A549 (cell line): Measurements from ENCODE around the gene VAPA. TPM values are rescaled to one million over a fixed set of nuclear protein-coding genes. Genes with fewer than 3 reads are reported as not detected.

Source experiments
- ATAC-seq, 2 experiments: fragments of 200-7000 bp in 1 of 2; fragments of >200 bp in 1 of 2; cut with Nextera tagmentation in 1 of 2; cut with Tn5 transposase in 1 of 2; 3 replicates each; pipeline versions ENCODE4 v1.8.0 to v1.9.1; 2018 to 2020; ENCODE audit warnings: mild to moderate bottlenecking in 1 of 2, moderate library complexity in 1 of 2
- CTCF ChIA-PET: fragments of 300-600 bp; sonication (Branson Sonifier 250); formaldehyde crosslinking; extraction: SDS; loops from one replicate; lab custom pipeline; 2021; ENCODE audit warnings: antibody characterized with exemption, inconsistent platforms; lab: Yijun Ruan, JAX
- POLR2A ChIA-PET: fragments of 350-600 bp; formaldehyde crosslinking; extraction: SDS; loops from one replicate; lab custom pipeline; 2021; ENCODE audit warnings: antibody characterized with exemption, inconsistent platforms; lab: Yijun Ruan, JAX
- DNase-seq, 2 experiments: peaks; one replicate each; pipeline versions ENCODE4 v3.0.0 to v3.0.0-alpha.2; 2011 to 2016; ENCODE audit warnings: low read depth in 1 of 2, low spot score in 1 of 2
- FAIRE-seq: peaks from 2 replicates; lab custom pipeline; 2011; peaks lifted over from hg19 to GRCh38; lab: Jason Lieb, UNC
- H3K27ac ChIP-seq, 2 experiments: fragments of >200 bp; sonication (Bioruptor Twin); formaldehyde crosslinking; 3 replicates each; pipeline ENCODE4 v1.5.1; 2016 to 2017
- H3K4me1 ChIP-seq: fragments of >200 bp; sonication (Bioruptor Twin); formaldehyde crosslinking; 3 replicates; pipeline ENCODE4 v1.6.1; 2016
- H3K4me2 ChIP-seq: fragments of >200 bp; sonication (Bioruptor Twin); formaldehyde crosslinking; 3 replicates; pipeline ENCODE4 v1.6.1; 2016
- H3K4me3 ChIP-seq: fragments of >200 bp; sonication (Bioruptor Twin); formaldehyde crosslinking; 3 replicates; pipeline ENCODE4 v1.5.1; 2016
- H3K9me3 ChIP-seq: fragments of >200 bp; sonication (Bioruptor Twin); formaldehyde crosslinking; 3 replicates; pipeline ENCODE4 v1.6.1; 2016
- BHLHE40 ChIP-seq: IDR thresholded peaks from 2 replicates; pipeline ENCODE4 v1.6.1; 2012; ENCODE audit warnings: low read depth, low read length, inconsistent platforms
- CBX2 ChIP-seq: fragments of 200-600 bp; sonication (generic); IDR thresholded peaks from 2 replicates; pipeline ENCODE4 v1.6.1; 2016; ENCODE audit warnings: low read depth, mild to moderate bottlenecking, borderline replicate concordance
- CBX8 ChIP-seq: fragments of 200-600 bp; sonication (generic); IDR thresholded peaks from 2 replicates; pipeline ENCODE4 v1.6.1; 2016
- CHD2 ChIP-seq: fragments of 150-350 bp; IDR thresholded peaks from 2 replicates; pipeline ENCODE4 v1.6.1; 2014; ENCODE audit warnings: low read length; ENCODE audit not compliant: partially characterized antibody
- EHMT2 ChIP-seq: fragments of 200-600 bp; sonication (generic); IDR thresholded peaks from 2 replicates; pipeline ENCODE4 v1.6.1; 2016; ENCODE audit warnings: antibody characterized with exemption, low read depth, mild to moderate bottlenecking, moderate library complexity
- FOSB ChIP-seq: fragments of 250-450 bp; sonication (Bioruptor Pico); IDR thresholded peaks from 2 replicates; pipeline ENCODE4 v1.5.0; 2020; ENCODE audit warnings: mild to moderate bottlenecking, moderate library complexity
- FOXS1 ChIP-seq: fragments of 250-450 bp; sonication (Bioruptor Pico); IDR thresholded peaks from 2 replicates; pipeline ENCODE4 v1.5.0; 2020; ENCODE audit warnings: mild to moderate bottlenecking, moderate library complexity
- HOXA7 ChIP-seq: fragments of 250-450 bp; sonication (Bioruptor Pico); IDR thresholded peaks from 2 replicates; pipeline ENCODE4 v1.5.0; 2020; ENCODE audit warnings: mild to moderate bottlenecking, moderate library complexity
- JUN ChIP-seq, 2 experiments: fragments of >200 bp; sonication (Bioruptor Twin); formaldehyde crosslinking; IDR thresholded peaks; 2 replicates in 1 of 2; 3 replicates in 1 of 2; pipeline ENCODE4 v1.6.1; 2016 to 2017
- MAFK ChIP-seq: fragments of 450-650 bp; IDR thresholded peaks from 2 replicates; pipeline ENCODE4 v1.6.1; 2014; ENCODE audit not compliant: partially characterized antibody
- MAZ ChIP-seq: fragments of 150-350 bp; IDR thresholded peaks from 2 replicates; pipeline ENCODE4 v1.6.1; 2014; ENCODE audit warnings: antibody characterized with exemption, low read depth, low read length, borderline replicate concordance
- NFE2L2 ChIP-seq: fragments of 150-350 bp; conservative IDR thresholded peaks from 2 replicates; pipeline ENCODE4 v1.6.1; 2014; ENCODE audit warnings: low read length
- PHF8 ChIP-seq: fragments of 200-600 bp; sonication (generic); IDR thresholded peaks from 2 replicates; pipeline ENCODE4 v1.6.1; 2016; ENCODE audit warnings: low read depth, mild to moderate bottlenecking, antibody characterized with exemption, moderate library complexity, borderline replicate concordance
- POLR2A ChIP-seq: IDR thresholded peaks from 2 replicates; pipeline ENCODE4 v1.6.1; 2012; ENCODE audit warnings: mild to moderate bottlenecking, low read length
- RARB ChIP-seq: fragments of 250-450 bp; sonication (Bioruptor Pico); IDR thresholded peaks from 2 replicates; pipeline ENCODE4 v1.8.0; 2021; ENCODE audit warnings: mild to moderate bottlenecking, moderate library complexity
- RCOR1 ChIP-seq: fragments of 150-350 bp; IDR thresholded peaks from 2 replicates; pipeline ENCODE4 v1.6.1; 2014; ENCODE audit warnings: antibody characterized with exemption, low read length, low read depth
- RFX5 ChIP-seq: fragments of 450-650 bp; IDR thresholded peaks from 2 replicates; pipeline ENCODE4 v1.7.1; 2014; ENCODE audit warnings: antibody characterized with exemption, mild to moderate bottlenecking, moderate library complexity
- RNF2 ChIP-seq: fragments of 200-600 bp; sonication (generic); IDR thresholded peaks from 2 replicates; pipeline ENCODE4 v1.6.1; 2016; ENCODE audit warnings: low read depth, mild to moderate bottlenecking, antibody characterized with exemption, moderate library complexity, borderline replicate concordance
- SMC3 ChIP-seq: fragments of >200 bp; sonication (Bioruptor Twin); formaldehyde crosslinking; IDR thresholded peaks from 3 replicates; pipeline ENCODE4 v1.6.1; 2018; ENCODE audit warnings: inconsistent platforms
- SREBF2 ChIP-seq: fragments of 450-650 bp; IDR thresholded peaks from 2 replicates; pipeline ENCODE4 v1.6.1; 2014; ENCODE audit warnings: mild to moderate bottlenecking, moderate library complexity
- TP53 ChIP-seq: fragments of 250-450 bp; sonication (Bioruptor Pico); IDR thresholded peaks from 2 replicates; pipeline ENCODE4 v1.5.0; 2021; ENCODE audit warnings: mild to moderate bottlenecking, moderate library complexity
- ZFP36 ChIP-seq: fragments of 450-650 bp; IDR thresholded peaks from 2 replicates; pipeline ENCODE4 v1.6.1; 2014; ENCODE audit warnings: borderline replicate concordance; ENCODE audit not compliant: partially characterized antibody
- ZNF302 ChIP-seq: fragments of 250-450 bp; sonication (Bioruptor Pico); IDR thresholded peaks from 2 replicates; pipeline ENCODE4 v1.9.0; 2021; ENCODE audit warnings: inconsistent platforms, mild to moderate bottlenecking, moderate library complexity
- WGBS: methylation state at CpG from one replicate; pipeline ENCODE4 v1.1.6; 2017; ENCODE audit errors: missing lambda C conversion rate; 5-methylcytosine and 5-hydroxymethylcytosine counted together
- polyA plus RNA-seq, 4 experiments: library from polyadenylated mRNA; depleted of rRNA in 3 of 4; stranded (reverse); fragments of >200 nt; fragmentation: RNase III in 1 of 4; extraction: RNeasy Plus Mini Kit Qiagen cat#74134 plus additional on column Dnase treatment in 1 of 4; gene quantifications; 2 replicates in 3 of 4; 3 replicates in 1 of 4; pipeline ENCODE4 v1.2.3, GENCODE V29; 2011 to 2017
- TF ChIP-seq, protein P1 (sequence below): fragments of >200 bp; sonication (Bioruptor Twin); formaldehyde crosslinking; IDR thresholded peaks from 3 replicates; pipeline ENCODE4 v1.6.1; 2016
- TF ChIP-seq, protein P2 (sequence below): IDR thresholded peaks from 2 replicates; pipeline ENCODE4 v1.6.1; 2012
- TF ChIP-seq, protein P3 (sequence below): fragments of 250-450 bp; sonication (Bioruptor Pico); IDR thresholded peaks from 2 replicates; pipeline ENCODE4 v1.5.0; 2020; ENCODE audit warnings: low read depth, mild to moderate bottlenecking, moderate library complexity
- TF ChIP-seq, protein P4 (sequence below): fragments of >200 bp; sonication (Bioruptor Twin); formaldehyde crosslinking; IDR thresholded peaks from 3 replicates; pipeline ENCODE4 v1.5.1; 2016
- TF ChIP-seq, protein P5 (sequence below): fragments of 150-350 bp; IDR thresholded peaks from 2 replicates; pipeline ENCODE4 v1.6.1; 2014; ENCODE audit warnings: low read depth, mild to moderate bottlenecking, low read length
- TF ChIP-seq, protein P6 (sequence below): IDR thresholded peaks from 2 replicates; pipeline ENCODE4 v1.6.1; 2012
- TF ChIP-seq, protein P7 (sequence below): IDR thresholded peaks from 2 replicates; pipeline ENCODE4 v1.6.1; 2012; ENCODE audit warnings: low read depth, borderline replicate concordance

Gene VAPA
- polyA plus RNA-seq, 2 of the 4 experiments (the other 2 are of a cell fraction), result 161 to 391 TPM

DNA sequence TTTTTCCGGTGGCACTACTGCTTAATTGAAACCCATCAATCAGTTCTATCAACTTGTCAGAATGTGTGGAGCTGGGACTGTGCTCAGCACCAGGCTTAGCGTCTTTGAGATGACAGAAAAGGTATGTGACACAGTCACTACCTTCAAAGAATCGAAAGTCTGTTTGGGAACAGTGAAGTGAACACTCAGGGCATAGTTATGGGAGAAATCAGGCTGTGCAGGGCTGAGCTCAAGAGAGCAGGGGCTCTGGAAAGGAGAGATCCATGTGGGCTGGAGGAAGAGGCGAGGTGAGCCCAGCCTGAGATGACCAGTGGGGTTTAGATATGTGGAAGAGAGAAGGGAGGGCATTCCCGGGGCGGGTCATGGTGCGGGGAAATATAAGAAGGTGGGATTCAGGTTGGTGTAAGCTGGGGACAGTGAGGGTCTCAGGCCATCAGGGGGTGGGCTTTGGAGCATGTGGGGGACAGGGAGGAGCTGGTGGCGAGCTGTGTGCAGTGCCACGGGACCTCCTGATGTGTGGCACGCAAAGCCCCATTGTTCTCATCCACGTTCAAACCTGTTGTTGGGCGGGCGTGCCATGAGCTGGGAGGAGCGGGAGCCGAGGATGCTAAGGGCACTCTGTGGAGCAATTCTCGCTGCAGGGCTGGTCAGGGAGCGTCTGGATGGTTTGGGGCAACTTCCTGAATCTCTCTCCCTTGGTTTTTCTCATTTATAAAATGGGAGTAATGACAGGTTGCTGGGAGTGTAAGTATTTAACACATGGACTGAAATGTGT lies 72.5 kb downstream of the VAPA start (continued):
- TF ChIP-seq, protein P1, sequence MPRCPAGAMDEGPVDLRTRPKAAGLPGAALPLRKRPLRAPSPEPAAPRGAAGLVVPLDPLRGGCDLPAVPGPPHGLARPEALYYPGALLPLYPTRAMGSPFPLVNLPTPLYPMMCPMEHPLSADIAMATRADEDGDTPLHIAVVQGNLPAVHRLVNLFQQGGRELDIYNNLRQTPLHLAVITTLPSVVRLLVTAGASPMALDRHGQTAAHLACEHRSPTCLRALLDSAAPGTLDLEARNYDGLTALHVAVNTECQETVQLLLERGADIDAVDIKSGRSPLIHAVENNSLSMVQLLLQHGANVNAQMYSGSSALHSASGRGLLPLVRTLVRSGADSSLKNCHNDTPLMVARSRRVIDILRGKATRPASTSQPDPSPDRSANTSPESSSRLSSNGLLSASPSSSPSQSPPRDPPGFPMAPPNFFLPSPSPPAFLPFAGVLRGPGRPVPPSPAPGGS, result no peak
- TF ChIP-seq PHF8 (no peak), FOSB (CRISPR knock-in tag) (no peak), CHD2 (no peak), CBX8 (no peak), JUN (IDR thresholded peaks at IDR 0.05) (no peak), ZNF302 (no peak), MAZ (no peak), CBX2 (no peak)
- TF ChIP-seq, protein P2, sequence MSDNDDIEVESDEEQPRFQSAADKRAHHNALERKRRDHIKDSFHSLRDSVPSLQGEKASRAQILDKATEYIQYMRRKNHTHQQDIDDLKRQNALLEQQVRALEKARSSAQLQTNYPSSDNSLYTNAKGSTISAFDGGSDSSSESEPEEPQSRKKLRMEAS, result no peak

DNA sequence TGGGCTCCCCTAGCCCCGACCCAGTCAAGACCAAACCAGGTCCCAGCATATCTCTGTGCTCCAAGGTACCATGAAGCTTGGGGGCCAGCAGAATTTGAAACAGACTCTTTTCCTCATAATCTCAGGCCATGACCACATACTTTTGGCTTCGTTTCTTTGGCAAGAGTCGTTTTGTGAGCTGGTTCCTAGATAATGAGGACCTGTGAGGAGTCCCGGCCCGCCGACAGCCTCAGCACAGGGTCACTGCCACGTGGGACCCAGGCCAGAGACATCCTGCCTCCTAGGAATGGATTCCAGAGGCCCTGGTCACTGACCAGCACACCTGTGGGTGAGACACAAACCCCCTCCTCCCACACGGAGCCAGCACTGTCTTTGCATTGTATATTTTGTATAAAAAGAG lies 73.5 kb downstream of the VAPA start:
- FAIRE-seq, result no peak

DNA sequence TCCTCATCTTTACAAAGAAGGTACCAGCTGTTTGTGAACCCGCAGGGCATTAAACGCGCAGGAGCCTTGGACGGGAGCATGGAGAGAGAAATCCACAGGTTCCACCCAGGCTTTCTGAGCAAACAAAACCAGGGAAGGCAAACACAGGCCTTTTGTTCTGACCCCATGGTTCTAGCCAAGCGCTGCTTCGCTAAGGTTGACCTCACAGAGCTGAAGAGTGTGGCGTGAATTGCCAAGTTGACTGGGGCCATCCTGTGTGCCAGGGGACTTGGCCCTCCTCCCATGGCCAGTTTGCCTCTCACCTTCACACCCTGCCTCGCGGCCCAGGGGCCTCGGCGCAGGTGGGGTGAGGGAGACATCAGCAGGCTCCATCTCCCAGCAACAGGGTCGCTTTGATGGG lies 74.1 kb downstream of the VAPA start:
- CTCF ChIA-PET, result interaction anchor here (0.7 kb wide), 1 partner anchor 16 kb away, joined by 3 read pairs; no protein-coding TSS in a partner anchor
- Histone ChIP-seq H3K27ac (no peak overlapping the region), H3K9me3 (no peaks in the 10 kb centered on the region), H3K4me3 (no peak overlapping the region), H3K4me2 (no peak overlapping the region), H3K4me1 (no peaks in the 10 kb centered on the region)
- POLR2A ChIA-PET, result no interaction called here
- no peak for DNase-seq
- WGBS, result 79% methylated on average over 8 of the region's 12 CpGs
- no peak for ATAC-seq
- FAIRE-seq, result no peak
- TF ChIP-seq, protein P3, sequence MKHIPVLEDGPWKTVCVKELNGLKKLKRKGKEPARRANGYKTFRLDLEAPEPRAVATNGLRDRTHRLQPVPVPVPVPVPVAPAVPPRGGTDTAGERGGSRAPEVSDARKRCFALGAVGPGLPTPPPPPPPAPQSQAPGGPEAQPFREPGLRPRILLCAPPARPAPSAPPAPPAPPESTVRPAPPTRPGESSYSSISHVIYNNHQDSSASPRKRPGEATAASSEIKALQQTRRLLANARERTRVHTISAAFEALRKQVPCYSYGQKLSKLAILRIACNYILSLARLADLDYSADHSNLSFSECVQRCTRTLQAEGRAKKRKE (CRISPR knock-in tag), result no peak
- TF ChIP-seq HOXA7 (CRISPR knock-in tag) (no peak), RCOR1 (no peak), SREBF2 (no peak), RNF2 (no peak), MAFK (no peak), RFX5 (no peak), TP53 (no peak), POLR2A (no peak)
- TF ChIP-seq, protein P4, sequence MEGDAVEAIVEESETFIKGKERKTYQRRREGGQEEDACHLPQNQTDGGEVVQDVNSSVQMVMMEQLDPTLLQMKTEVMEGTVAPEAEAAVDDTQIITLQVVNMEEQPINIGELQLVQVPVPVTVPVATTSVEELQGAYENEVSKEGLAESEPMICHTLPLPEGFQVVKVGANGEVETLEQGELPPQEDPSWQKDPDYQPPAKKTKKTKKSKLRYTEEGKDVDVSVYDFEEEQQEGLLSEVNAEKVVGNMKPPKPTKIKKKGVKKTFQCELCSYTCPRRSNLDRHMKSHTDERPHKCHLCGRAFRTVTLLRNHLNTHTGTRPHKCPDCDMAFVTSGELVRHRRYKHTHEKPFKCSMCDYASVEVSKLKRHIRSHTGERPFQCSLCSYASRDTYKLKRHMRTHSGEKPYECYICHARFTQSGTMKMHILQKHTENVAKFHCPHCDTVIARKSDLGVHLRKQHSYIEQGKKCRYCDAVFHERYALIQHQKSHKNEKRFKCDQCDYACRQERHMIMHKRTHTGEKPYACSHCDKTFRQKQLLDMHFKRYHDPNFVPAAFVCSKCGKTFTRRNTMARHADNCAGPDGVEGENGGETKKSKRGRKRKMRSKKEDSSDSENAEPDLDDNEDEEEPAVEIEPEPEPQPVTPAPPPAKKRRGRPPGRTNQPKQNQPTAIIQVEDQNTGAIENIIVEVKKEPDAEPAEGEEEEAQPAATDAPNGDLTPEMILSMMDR, result no peak

More for the DNA sequence above, 73.5 kb downstream of the VAPA start:
- no peak for ATAC-seq
- Histone ChIP-seq H3K9me3 (no peaks in the 10 kb centered on the region), H3K4me3 (no peak overlapping the region), H3K4me2 (no peak overlapping the region), H3K27ac (no peak overlapping the region), H3K4me1 (no peaks in the 10 kb centered on the region)
- 42% methylated on average over 8 of the region's 8 CpGs for WGBS
- ChIA-PET CTCF (no interaction called here), POLR2A (no interaction called here)
- TF ChIP-seq BHLHE40 (no peak), RARB (no peak), RCOR1 (no peak), EHMT2 (no peak), FOXS1 (CRISPR knock-in tag) (no peak), JUN (IDR thresholded peaks at IDR 0.05) (no peak), MAZ (no peak), MAFK (no peak), ZFP36 (no peak), SMC3 (no peak), NFE2L2 (no peak)
- TF ChIP-seq, protein P2, result no peak
- TF ChIP-seq, protein P5, sequence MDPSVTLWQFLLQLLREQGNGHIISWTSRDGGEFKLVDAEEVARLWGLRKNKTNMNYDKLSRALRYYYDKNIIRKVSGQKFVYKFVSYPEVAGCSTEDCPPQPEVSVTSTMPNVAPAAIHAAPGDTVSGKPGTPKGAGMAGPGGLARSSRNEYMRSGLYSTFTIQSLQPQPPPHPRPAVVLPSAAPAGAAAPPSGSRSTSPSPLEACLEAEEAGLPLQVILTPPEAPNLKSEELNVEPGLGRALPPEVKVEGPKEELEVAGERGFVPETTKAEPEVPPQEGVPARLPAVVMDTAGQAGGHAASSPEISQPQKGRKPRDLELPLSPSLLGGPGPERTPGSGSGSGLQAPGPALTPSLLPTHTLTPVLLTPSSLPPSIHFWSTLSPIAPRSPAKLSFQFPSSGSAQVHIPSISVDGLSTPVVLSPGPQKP, result no peak
- TF ChIP-seq, protein P6, sequence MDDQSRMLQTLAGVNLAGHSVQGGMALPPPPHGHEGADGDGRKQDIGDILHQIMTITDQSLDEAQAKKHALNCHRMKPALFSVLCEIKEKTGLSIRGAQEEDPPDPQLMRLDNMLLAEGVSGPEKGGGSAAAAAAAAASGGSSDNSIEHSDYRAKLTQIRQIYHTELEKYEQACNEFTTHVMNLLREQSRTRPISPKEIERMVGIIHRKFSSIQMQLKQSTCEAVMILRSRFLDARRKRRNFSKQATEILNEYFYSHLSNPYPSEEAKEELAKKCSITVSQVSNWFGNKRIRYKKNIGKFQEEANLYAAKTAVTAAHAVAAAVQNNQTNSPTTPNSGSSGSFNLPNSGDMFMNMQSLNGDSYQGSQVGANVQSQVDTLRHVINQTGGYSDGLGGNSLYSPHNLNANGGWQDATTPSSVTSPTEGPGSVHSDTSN, result no peak
- TF ChIP-seq, protein P7, sequence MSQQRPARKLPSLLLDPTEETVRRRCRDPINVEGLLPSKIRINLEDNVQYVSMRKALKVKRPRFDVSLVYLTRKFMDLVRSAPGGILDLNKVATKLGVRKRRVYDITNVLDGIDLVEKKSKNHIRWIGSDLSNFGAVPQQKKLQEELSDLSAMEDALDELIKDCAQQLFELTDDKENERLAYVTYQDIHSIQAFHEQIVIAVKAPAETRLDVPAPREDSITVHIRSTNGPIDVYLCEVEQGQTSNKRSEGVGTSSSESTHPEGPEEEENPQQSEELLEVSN, result no peak
- no peak for DNase-seq
